HG03460 (cell line): ENCODE results near the gene CTDSPL.
"Not testable (repeated sequence)": the region's sequence is repeated elsewhere in the genome, so short reads cannot be mapped to it uniquely, and the experiment has no call there.

Source experiments
- ATAC-seq: cut with Tn5 transposase; IDR thresholded peaks from one replicate; pipeline ENCODE4 v1.9.1; 2021; ENCODE audit not compliant: unreplicated experiment

CTDSPL gene

DNA sequence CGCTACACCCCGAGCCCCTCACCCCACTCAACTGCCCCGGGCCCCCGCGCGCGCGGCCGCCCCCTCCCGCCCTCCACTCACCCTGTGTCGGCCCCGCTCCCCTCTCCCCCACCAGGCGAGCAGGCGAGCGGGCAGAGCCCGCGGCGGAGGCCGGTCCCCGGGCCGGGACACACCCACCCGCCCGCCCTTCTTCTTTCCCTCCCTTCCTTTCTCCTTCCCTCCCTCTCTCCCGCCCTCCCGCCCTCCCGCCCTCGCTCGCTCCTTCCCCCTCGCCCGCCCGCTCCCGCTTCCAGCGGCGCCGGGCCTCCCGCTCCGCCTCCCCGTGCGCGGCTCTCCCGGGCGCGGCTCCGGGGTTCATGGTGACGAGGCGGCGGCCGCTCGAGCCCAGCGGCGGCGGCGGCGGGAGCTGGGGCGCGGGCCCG, at the start of gene CTDSPL:
Gene CTDSPL (plus strand): TSS at position 261 of the 422 bp plus-strand sequence. CDS start 320 bp downstream, outside the sequence.
- no peak for ATAC-seq

- no peak for ATAC-seq
Measured at GRCh38 chr3:37812499-37812896, 49.2 kb upstream of the CTDSPL start.

DNA sequence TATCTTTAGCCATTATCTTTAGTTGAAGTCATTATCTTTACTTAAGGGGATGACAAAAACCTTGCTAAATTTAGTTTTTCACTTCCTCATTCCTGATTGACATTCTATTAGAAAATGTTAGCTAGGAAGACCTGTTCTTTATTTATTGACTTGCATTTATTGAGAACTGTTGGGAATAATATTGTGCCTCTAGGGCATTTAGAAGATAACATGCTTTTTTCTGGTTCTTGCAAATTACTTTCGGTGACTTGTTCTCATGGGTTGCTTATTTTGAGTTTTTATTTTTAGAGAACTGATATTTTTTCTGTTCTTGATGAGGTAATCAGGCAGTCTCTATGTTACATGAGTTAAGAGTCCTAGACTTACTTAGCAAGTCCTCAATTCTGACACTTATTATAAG, 48.3 kb upstream of the CTDSPL start:
- ATAC-seq: no peak

GRCh38 chr3:37814547-37814946, 47.1 kb upstream of the CTDSPL start:
- ATAC-seq: no peak

GRCh38 chr3:37815156-37815555, 46.5 kb upstream of the CTDSPL start:
- not testable (repeated sequence) for ATAC-seq

GRCh38 chr3:37816271-37816670, 45.4 kb upstream of the CTDSPL start:
- no peak for ATAC-seq

GRCh38 chr3:37819591-37819990, 42.1 kb upstream of the CTDSPL start:
- no peak for ATAC-seq

DNA sequence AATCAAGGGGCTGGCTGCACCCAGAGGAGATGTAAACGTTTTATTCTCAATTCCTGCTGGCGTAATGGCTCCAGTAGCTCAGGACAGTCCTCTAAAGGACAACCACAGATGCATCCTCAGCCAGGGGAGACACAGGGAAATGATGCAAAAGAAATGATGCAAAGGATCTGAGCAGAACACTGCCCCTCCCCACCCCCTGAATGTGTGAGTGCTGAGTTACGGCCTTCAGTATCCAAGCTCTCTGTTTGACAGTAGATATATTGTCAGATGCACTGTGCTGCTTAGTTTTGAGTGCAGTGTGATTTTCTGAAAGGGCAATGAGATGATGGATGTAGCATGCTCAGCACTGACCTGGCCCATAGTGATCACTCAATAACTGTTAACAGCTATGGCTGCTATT, 41.4 kb upstream of the CTDSPL start:
- no peak for ATAC-seq

- no peak for ATAC-seq
Measured at GRCh38 chr3:37823189-37823588, 38.5 kb upstream of the CTDSPL start.

GRCh38 chr3:37824090-37824953, 37.4 kb upstream of the CTDSPL start:
- no peak for ATAC-seq

DNA sequence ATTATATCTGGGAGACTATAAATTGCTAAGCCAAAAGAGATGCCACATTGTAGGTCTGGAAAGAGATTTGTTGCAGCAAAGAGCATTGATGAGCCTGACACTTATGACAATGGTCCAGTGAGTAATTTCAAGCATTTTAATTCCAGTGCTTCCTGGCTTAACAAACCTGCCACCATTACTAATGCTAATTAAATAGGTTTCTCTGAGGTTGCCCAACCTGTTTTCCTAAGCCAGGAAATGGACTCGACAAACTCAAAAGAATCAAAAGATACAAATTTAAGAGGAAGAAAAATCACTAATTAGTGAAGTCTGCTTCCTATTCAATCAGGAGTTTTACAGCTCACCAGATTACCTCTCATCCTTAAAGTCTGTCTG, 36.7 kb upstream of the CTDSPL start:
- ATAC-seq: no peak

- no peak for ATAC-seq
Measured at GRCh38 chr3:37825744-37826400, 35.8 kb upstream of the CTDSPL start.

DNA sequence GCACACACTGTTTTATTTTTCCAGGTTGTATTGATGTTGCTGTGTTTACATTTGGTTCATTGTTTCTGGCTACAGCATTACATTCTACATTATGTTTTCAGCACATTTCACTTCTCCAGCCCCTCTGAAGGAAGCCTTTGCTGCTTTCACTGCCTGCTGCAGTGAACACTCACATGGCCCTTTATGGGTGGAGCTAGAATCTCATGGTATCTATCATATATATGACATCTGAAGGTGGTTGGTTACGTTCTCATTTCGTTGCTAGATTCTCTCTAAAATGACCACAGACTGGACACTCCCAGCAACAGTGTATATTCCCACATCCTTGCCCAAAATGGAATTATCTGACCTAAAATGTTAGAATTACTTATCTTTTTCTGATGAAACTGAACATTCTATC, 35.2 kb upstream of the CTDSPL start:
- no peak for ATAC-seq

GRCh38 chr3:37826933-37827332, 34.7 kb upstream of the CTDSPL start:
- no peak for ATAC-seq

- ATAC-seq: no peak
Measured at GRCh38 chr3:37832480-37832879, 29.2 kb upstream of the CTDSPL start.

DNA sequence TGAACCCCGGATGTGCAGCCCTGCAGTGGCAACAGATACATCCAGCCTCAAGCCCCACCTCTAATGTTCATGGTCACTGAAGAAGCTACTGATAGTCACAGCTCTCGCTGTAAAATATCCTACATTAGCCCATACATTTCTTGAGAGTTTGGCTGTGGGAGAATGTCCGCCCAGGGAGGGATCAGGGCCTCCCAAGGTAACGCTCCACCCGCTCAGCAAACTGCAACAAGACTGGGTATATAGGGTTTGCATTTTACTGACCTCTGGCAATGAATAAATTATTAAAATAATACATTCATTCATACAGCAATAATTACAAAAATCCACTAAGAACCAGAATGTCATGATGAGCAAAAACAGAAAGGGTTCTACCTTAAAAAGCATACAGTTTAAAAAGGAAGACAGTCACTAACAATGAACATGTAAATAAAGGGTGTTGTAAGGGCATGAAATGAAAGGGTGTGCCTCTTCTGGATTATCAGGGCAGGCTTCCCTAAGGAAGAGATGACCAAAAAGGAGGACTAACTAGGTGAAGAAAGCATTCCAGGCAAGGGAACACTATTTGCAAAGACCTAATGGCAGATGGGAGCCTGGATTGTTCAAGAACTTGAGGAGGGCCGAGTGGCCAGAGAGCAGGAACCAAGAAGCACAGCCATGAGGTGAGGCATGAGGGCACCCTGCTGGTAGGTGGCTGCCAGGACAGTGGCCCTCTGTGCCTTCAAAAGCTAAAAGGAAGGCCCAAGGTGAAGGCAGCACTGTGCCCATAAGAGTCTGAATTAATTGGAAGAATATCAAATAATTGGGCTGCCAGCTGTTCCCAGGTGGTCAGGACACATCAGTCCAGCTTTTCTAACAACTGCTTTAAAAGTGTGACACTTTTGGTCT, 28.1 kb upstream of the CTDSPL start:
- ATAC-seq: no peak

DNA sequence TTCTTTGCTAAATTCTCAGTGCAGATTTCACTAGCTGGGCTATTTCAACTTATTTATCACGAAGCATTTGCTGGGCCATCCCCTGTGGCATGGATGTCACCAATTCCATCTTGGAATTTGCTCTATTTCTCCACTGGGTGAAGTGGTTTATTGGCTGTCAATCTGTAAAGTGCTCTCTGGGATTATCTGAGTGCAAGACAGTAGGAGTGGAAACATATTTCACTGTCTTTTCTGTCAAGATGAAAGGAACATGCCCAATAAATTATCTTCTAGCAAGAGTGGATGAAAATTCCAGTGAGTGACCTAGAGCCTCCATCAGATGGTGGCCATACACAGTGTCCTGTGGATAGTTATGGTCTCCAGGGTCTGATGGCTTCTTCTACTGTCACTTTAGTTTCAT, 25.1 kb upstream of the CTDSPL start:
- no peak for ATAC-seq

DNA sequence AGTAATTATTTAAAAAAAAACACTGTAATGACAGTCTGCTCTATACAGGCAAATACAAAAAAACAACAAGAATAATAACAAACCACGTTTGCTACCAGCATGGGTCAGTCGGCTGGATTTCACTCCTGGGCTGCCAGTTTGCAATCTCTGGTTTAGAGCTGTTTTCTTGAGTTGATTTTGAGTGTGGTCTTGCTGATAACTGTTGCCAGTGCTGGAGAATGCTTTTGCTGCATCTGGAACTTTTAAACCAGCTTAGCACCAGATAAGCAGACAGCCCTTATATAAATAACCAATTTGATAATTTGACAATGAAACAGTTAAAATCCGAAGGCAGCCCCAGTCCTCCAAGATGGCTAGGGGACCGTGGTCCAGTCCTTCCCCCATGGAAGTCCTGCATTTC, 14.0 kb upstream of the CTDSPL start:
- no peak for ATAC-seq

DNA sequence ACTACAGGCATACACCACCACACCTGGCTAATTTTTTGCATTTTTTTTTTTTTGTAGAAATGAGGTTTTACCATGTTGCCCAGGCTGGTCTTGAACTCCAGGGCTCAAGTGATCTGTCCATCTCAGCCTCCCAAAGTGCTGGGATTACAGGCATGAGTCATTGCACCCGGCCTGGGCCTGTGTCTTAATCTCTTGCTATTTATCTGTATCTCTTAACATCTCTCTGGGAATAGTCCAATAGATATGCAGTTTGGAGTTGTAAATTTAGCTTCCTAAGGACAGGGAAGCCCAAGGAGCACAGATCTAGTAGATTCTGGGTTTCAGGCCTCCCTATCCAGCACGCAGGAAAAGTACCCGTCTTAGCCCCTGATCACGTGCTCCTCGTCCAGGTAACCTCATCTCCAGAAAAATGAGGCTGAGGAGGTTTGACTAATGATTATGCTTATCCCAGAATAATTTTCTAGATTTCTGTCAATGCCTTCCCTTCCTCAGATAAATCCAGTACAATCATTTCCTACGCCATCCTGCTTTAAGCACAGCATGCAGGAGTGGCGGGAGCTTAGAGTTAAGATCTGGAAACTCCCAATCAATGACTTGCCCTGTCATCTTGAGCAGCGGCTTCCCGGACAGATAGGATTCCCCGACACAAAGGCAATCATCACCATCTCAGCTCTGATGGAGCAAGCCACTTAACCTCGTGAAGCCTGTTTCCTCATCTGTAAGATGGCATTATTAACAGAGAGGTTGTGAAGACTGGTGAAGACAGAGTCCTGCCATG, 12.3 kb upstream of the CTDSPL start:
- ATAC-seq: no peak

DNA sequence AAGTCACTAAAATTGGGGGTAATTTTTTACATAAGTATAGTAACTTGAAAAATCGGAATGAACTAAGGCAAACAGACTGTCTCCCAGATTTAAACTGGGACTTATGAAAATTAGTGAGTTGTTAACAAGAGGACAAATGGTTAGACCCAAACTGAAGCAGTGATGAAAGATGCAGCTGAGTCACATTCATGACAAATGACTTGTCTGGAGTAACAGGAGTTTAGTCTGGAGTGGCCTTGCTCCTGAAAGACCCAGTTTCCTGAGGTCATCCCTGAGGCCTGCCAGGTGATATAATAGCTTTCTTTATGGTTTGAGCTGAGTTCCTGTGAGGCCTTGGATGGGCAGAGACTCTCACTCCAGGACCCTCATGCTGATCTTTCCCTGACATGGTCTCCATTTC, 9.6 kb upstream of the CTDSPL start:
- no peak for ATAC-seq

DNA sequence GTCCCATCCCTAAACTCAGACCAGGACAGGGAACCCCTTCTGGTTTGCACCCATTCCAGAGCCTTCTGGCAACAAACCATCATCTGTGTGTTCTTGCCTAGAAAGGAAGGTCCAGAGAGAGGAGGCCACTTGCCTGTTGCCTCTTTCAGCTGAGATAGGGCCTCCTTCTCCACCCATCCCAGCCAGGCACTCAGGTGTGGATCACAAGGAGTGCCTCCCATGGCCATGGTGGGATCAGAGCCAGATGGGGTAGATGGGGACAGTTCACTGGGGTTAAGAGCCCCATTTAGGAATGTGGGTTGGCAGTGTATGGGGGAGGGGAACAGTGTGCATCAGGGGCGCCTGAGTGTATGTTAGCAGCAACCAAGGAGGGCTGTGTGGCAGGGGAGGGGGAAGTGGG, 8.9 kb upstream of the CTDSPL start:
- ATAC-seq: no peak
